ENCODE data around the gene MTHFD2L. TPM values are rescaled to one million over a fixed set of nuclear protein-coding genes. Genes with fewer than 3 reads are reported as not detected.
A peak's percentile ranks its signal among the peaks of the same experiment; 100 is the strongest.
"Not testable (repeated sequence)": the region's sequence is repeated elsewhere in the genome, so short reads cannot be mapped to it uniquely, and the experiment has no call there.

Gene MTHFD2L
- total RNA-seq (2014; rRNA removed; shearing (Covaris generic)) = 16.9 and 34.6 TPM in 2 replicates

DNA sequence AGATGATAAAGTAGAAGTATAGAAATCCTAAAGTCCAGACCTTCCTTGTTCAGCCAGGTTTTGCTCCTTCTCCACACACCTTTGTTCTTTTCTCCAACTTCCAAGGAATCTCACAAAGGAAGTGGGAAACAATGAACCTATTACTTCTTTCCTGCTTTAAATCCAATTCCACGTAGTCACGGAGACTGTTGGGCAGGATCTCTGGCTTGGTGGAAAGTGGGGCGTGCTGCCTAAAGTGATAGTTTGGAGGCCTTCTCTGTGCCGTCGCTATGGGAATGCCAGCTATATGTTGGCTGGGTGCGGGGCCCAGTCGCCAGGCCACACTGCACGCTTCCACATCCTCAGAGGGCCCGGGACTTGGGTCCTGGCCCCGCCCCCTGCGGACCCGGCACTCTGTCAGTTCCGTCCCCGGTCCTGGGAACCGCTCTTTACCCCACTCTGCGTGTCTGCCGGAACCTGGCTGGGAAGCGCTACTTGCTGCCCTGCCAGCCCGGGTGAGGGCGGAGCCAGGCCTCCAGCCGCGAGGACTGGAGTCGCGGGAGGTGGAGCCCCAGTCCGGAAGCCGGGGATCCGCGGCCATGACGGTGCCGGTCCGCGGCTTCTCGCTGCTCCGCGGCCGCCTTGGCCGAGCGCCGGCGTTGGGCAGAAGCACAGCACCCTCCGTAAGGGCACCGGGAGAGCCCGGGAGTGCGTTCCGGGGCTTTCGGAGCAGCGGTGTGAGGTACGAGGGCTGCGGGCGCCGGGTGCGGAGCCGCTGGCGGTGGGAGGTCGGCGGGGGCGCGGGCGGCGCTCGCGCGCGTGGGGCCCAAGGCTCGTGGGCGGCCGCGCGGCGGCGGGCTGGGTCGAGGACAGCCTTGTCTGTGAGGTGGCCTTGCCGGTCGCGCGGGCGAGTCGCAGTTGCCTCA, at the start of gene MTHFD2L:
MTHFD2L (plus strand) TSS at position 558 of the 905 bp plus-strand sequence; CDS start at position 579, 21 bp downstream.
- DNase-seq (ENCODE audit: low spot score) = peak; percentile 97

DNA sequence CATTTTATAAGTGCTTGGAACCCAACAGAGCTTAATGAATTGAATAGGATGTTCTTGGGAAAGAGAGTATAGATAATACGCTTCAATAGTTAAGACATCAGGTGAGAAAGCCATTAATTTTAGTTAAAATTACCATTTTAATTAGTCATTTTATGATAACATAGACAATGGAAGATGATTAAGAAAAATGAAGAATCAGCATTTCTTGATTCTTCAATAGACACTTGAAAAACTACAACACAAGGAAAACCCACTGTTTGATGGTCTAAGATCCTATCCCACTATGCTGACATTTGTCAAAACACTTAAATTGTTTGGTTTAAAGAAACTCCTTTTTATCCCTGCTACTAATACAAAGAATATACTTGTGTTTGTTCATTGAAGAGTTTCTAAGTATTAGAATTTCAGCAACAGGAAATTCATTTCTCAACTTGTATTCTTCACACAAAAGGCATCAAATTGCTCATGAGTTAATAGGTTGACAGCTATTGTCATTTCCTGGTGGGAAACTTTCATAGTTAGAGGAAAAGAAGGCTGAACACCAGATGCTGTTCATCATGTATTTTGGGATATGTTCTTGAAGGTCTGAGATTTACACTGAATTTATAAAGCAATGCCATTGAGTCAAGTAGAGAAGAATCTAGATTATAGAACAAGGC, 49.3 kb upstream of the MTHFD2L start:
- no peak for DNase-seq (ENCODE audit: low spot score)

DNA sequence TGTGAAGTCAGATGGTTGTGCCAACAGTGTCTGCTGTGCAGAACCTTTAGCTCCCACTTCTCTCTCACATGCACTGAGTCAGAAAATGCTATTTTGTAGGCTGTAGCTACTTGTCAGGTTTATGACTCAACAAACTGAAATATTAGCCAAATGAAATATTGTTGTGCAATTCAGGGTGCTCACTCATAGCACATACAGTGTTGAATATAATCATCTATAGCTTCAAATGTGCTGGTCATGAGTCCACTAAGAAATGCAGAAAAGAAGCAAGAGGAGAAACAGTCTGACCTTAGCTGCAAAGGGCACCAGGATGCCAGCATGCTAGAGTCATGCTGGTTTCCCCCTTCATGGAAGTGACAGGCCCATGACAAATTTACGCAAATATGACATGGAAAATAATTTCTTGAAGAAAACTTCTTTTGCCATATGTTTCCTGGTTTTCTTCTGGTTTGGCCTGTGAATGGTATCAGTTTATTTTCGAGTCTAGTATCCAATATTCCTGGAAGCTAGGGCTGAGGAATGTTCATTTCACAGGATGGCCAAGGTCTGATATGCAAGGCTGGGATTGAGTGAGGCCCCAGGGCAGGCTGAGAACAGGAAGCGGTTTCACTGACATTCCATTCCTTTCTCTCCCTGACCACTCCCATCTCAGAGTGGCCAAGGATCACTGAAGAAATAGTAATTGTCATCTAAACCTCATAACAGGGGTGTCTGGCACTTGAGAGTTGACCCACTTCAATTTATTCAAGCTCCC, 48.6 kb upstream of the MTHFD2L start:
- peak; percentile 93 for DNase-seq (ENCODE audit: low spot score)

DNA sequence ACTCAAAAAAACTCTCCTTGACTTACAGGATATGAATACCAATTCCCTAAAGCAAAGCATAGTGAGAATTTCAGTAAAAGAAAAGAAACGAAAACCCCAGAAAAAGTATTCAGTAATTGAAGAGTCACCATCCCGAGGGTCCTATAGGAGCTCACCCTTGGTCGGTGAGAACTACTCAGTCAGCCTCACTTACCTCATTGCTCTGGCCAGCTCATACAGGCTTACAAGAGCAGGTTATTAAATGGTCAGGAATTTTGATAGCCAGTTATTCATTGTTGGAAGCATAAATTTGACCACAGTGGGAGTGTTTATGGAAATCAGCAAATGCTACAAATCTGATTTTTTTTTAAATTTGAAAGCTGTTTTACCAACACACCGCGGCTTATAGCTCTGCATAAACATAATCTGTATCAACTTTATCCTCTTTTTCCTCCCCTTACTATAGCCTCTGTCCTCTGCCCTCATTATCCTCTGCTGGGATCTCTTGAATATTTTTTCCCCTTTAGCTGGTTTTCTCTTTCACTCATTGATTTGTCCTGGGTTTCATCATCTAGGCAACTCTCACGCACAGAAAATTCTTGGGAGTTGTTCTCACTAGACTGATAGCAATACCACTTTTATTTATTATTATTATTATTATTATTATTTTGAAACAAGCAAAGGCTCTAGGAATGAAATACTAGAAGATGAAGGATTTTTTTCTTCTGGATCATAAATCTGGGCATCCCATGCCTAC, 47.9 kb upstream of the MTHFD2L start:
- DNase-seq (ENCODE audit: low spot score) = peak; percentile 76

GRCh38 chr4:74110670-74111069, 47.2 kb upstream of the MTHFD2L start:
- DNase-seq (ENCODE audit: low spot score) = no peak

GRCh38 chr4:74111306-74111975, 46.5 kb upstream of the MTHFD2L start:
- no peak for DNase-seq (ENCODE audit: low spot score)

- DNase-seq (ENCODE audit: low spot score) = no peak
Observed at GRCh38 chr4:74111990-74112389, 45.9 kb upstream of the MTHFD2L start.

DNA sequence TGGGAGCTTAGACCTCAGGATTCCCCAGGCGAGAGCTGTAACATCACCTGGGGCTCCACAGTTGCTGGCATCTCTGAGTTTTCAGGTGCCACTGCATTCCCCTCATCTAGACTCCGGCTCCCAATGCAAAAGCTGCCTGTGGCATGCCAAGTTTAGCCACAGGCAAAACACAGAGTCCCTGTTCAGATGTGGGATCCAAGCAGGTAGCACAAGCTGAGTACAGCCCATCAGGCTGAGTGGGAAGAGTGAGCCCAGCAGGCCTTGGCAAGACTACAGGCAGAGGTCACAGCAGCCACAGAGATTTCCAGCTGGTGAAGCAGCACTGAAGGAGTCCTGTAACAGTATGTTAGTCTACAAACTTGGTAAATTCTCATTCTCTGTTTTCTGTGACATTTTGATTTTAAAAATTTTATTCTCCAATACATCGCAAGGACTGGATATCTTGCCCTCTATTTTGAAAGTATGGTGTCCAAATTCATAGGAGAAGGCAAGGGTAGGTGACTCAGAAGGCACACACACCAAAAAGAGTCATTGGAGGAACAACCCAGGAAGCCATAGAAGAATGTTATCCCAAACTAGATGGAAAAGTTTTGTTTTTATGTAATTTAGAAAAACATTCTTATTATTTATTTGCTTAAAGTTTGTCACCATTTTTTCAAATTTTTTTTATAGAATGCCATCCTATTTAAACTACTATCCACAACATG, 45.4 kb upstream of the MTHFD2L start:
- DNase-seq (ENCODE audit: low spot score) = no peak

DNA sequence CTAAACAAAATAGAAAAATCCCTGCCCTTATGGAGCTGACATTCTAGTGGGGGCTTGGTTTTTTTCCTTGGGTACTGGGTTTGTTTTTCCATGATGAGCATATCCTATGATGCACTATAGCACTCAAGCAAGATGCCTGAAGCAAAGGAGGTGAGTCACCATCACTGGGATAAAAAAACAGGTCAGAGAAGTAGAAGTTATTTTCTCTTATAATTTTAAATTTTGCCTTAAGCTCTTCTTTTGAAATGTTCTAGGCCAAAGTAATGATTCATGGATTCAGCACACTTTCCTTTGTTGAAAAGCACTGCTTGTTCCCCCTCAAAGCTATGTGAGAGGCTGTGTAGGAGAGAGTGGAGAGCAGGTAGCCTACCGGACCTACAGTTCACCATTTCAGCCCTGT, 43.7 kb upstream of the MTHFD2L start:
- DNase-seq (ENCODE audit: low spot score) = no peak

DNA sequence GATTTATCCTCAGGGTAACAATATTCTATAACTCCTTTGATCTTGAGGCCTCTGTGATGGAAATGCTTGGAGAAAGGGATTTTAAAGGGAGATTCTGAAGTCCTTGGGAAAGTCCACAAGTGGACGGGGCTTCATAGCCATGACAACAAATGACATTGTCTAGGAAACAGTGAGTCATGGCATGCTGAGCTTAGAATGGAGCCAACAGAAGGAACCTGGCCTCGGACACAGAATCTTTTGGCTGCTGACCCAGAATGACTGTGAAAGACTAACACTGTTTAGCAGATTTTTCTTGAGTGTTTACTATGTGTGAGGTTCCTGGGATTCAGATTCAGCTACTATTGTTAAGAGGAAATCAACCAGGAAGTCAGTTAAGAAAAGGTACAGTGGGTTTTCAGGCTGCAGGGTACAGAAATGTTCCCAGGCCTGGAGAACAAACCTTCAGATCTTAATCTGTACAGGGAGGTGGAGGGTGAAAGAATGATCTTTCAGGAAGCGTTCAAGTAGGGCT, 40.8 kb upstream of the MTHFD2L start:
- peak; percentile 93 for DNase-seq (ENCODE audit: low spot score)

DNA sequence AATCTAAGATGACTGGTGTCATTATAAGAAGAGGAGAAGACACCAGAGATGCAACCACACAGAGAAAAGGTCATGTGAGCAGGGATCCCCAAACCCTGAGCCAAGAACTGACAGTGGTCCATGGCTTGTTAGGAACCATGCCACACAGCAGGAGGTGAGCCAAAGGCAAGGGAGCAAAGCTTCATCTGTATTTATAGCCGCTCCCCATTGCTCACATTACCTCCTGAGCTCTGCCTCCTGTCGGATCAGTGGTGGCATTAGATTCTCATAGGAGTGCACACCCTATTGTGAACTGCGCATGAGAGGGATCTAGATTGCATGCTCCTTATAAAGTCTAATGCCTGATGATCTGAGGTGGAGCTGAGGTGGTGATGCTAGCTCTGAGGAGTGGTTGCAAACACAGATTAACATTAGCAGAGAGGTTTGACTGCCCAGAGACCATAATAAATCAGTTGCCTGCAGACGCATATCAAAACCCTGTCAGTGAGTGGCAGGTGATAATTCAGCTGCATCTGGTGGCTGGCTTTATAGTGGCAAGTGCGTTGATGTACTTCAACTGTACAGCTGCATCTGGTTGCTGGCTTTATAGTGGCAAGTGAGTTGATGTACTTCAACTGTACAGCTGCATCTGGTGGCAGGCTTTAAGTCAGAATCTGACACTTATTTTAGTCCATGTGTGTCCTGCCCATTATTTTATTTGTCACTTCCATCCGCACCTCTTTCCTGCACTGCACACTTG, 39.1 kb upstream of the MTHFD2L start:
- DNase-seq (ENCODE audit: low spot score) = no peak

- DNase-seq (ENCODE audit: low spot score) = no peak
Observed at GRCh38 chr4:74120086-74120485, 37.8 kb upstream of the MTHFD2L start.

- DNase-seq (ENCODE audit: low spot score) = no peak
Observed at GRCh38 chr4:74121643-74122579, 36.0 kb upstream of the MTHFD2L start.

DNA sequence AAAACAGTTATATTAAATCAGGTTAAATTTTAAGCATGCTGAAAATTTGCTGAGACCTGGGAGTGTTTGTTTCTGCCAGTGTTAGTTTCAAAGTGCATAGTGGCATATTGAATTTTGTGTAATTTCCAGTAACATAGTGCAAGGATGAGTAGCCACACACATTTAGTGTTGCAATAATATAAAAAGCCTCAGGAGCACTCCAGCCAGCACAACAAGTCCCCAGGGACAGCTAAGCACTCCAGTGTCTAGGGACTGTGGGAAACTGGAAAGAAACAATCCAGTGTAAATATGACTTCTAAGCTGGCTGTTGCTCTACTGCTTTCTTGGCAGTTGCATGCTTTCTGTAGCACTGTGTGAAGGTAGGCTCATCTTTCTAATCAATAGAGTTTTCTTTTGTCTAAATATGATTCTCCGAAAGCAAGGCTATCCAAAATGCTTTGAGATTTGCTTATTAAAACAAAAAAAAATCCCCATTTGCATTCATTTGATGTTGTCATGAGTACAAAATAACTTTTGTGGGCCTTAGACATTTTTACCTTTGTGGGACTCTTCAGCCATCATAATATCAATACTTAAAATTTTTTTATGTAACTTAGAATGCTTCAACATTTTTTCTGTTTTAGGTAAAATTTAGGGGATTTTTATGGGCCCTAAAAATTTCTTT, 34.7 kb upstream of the MTHFD2L start:
- DNase-seq (ENCODE audit: low spot score) = peak; percentile 82

GRCh38 chr4:74125029-74125428, 32.9 kb upstream of the MTHFD2L start:
- no peak for DNase-seq (ENCODE audit: low spot score)

GRCh38 chr4:74127745-74128144, 30.2 kb upstream of the MTHFD2L start:
- no peak for DNase-seq (ENCODE audit: low spot score)

- DNase-seq (ENCODE audit: low spot score) = not testable (repeated sequence)
Observed at GRCh38 chr4:74130843-74131242, 27.1 kb upstream of the MTHFD2L start.

GRCh38 chr4:74132188-74132587, 25.7 kb upstream of the MTHFD2L start:
- not testable (repeated sequence) for DNase-seq (ENCODE audit: low spot score)
